T-helper 2 cell treated with Interferon-gamma antibody and Interleukin-4, amounts not matched to agents 100 ng/mL and 5 ng/mL, for 36 hours (primary cell): ENCODE data around the gene CR1L. TPM values are rescaled to one million over a fixed set of nuclear protein-coding genes. Genes with fewer than 3 reads are reported as not detected.
"Not testable (repeated sequence)": the region's sequence is repeated elsewhere in the genome, so short reads cannot be mapped to it uniquely, and the experiment has no call there.

ENCODE experiments used
- intact Hi-C: fragments of 100-400 bp; cut with micrococcal nuclease; formaldehyde crosslinking; loops from one replicate; pipeline ENCODE4 v1.15.1; 2023
- total RNA-seq: library from RNA; stranded (reverse); gene quantifications from 2 replicates; pipeline ENCODE4 v1.2.3, GENCODE V29; 2022

Gene CR1L
- total RNA-seq, 1 donor from 2014 or later: not detected

DNA sequence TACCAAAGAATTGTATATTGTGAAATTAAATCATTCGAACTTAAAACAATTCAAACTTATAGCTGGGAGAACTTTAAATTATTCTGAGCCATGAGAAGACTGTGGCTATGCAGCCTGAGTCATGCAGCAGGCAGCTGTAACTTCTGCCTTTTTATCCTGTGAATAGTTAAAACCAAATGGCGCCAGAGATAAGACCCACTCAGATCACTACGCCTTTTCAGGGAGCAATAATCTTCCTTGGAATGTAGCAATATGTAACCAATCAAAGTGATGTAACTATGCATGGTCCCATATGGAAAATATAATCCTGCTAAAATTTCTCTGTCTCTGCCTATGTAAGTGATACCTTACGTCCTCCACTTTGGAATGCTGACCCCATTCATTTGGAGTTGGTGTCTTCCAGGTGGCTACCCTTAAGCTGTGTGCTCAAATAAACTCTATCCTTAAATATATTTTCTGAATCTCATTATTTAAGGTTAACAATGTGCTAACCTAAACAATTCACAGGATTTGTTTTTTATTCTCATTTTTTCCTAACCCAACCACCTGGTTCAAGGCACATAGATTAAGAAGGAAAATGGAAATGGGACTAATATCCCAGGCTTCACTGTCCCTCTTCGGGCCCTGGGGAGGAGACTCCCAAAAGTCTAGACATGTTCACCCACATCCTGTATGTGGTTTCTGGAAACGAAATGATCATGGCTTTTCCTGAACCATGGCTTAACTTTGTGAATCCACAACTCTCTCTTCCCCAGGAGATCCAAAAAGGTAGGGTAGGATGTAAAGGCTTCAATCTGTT, 35.9 kb downstream of the CR1L start:
- intact Hi-C loops: not testable (repeated sequence)

DNA sequence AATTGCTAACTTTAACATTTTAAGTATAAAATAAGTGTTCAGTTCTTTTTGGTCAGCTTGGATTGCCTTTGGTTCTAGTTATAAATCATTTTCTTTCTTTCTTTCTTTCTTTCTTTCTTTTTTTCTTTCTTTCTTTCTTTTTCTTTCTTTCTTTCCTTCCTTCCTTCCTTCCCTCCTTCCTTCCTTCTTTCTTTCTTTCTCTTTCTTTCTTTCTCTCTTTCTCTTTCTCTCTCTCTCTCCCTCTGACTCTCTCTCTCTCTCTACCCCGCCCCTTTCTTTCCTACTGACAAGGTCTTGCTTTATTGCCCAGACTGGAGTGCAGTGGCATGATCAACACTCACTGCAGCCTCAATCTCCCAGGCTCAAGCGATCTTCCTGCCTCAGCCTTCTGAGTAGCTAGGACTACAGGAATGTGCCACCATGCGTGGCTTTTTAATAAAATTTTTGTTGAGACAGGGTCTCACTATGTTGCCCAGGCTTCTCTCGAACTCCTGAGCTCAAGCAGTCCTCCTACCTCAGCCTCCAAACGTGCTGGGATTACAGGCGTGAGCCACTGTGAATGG, 38.0 kb downstream of the CR1L start:
- intact Hi-C loops: not testable (repeated sequence)

DNA sequence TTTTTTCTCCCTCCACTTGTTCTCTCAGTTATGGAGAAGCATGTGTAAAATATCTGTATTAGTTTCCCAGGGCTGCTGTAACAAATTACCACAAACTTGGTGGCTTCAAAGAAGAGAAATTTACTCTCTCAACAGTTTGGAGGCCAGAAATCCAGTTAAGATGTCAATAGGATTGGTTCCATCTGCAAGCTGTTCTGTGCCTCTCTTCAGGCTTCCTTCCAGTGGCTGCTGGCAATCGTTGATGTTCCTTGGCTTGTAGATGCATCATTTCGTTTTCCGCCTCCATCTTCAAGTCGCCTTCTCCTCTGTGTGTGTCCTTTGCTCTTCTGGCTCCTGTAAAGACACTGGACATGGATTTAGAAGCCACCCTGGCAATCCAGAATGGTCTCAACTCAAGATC, 45.6 kb downstream of the CR1L start:
- intact Hi-C loops: not testable (repeated sequence)

DNA sequence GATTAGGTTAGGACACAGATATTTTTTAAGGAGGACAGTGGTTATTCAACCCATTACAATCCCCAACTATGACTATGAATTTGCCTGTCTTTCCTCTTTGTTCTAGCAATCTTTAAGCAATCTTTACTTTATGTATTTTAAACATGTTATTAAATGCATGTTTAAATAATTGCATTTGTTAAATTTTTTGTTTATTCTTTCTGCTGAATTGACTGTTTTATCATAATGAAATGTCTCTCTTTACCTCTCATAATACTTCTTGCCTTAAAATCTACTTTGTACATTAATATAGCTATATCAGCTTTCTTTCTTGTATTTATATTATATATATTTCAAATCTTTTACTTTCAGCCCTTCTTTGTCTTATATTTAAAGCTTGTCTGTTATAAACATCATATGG, 46.1 kb downstream of the CR1L start:
- intact Hi-C loops: no loop called here

DNA sequence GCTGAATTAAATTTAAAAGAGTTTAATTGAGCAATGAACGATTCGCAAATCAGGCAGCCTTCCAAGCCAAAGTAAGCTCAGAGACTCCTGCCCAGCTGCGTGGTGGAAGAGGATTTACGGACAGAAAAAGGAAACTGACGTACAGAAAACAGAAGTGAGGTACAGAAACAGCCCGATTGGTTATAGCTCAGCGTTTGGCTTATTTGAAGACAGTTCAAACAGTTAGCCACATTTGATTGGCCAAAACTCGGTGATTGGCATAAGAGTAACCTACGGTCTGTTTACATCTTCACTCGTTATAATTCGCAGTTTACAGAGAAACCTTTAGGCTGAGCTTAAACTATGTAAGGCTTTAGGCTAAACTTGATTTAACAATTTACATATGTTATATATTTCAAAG, 46.9 kb downstream of the CR1L start:
- intact Hi-C loops: no loop called here

DNA sequence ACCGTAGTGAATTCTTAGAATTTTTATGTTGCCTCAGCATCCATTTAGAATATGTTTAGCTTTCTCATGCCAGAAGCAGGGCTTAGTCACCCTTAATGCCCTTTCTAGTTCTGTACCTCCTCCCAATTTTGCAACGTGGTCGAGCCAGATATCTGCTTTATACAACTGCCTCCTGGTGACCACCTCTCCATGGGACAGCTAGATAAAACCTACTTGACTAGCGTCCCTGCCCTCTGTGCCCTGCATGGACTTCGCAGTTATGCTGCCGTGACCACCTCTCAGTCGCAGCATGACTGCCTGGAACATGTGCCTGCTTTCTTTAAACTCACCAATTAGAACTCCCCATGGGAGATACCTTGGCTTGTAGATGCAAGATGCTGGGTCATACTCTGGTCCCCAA, 47.4 kb downstream of the CR1L start:
- intact Hi-C loops: not testable (repeated sequence)

DNA sequence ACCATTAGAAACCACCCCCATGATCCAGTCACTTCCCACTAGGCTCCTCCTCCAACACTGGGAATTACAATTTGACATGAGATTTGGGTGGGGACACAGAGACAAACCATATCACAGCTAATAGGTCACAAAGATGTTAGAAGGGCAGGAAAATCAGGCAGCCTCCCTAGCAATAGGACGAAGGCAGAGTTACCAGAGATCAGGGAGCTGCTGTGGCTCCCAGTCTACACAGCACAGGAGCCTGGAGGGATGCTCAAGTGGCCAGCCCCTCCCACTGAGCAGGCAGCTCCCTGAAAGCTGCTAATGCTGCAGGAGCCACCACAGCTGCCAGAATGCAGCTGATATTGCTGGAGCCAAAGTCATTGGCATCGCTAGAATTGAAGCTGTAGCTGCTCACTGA, 51.0 kb downstream of the CR1L start:
- intact Hi-C loops: loop anchor here (5.0 kb wide), 1 partner anchor 101 kb away; no protein-coding TSS in a partner anchor

DNA sequence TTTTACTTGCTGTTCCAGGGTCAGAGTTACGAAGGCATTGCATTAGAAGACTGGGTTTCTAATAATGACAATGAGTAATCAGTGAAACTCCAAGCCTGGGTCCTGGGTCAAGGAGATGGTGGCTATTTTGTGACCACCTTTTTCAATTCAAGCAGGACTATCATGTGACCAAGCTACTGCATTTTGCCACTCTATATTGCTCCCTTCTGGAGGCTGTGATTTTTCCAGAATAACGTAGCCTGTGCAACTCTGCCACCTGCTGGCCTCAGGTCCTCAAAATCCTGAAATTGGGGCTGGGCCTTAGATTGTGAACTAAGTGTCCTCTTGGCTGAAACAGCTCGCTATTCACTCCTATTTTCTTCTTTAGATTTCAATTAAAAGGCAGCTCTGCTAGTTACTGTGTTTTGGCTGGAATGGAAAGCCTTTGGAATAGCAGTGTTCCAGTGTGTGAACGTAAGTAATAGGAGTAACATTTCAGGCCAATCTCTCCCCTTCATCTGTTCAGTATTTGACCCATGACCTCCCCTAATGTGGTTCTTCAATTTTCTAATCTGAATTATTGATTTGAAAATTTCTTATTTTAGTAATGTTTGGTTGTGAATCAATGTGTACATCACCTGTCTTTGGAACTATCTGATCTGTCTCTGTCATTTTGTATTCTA, 54.0 kb downstream of the CR1L start:
- intact Hi-C loops: loop anchor here (5.0 kb wide), 1 partner anchor 98 kb away; no protein-coding TSS in a partner anchor

DNA sequence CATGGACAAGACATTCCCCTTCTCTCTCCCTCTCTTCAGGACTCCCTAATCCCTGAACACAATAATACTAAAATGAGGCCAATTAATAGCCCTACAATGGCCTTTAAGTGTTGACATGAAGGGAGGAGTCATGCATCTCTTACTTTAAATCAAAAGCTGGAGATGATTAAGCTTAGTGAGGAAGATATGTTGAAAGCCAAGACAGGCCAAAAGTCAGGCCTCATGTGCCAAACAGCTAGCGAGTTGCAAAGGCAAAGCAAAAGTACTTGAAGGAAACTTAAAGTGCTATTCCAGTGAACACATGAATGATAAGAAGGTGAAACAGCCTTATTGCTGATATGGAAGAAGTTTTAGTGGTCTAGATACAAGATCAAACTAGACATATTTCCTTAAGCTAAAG, 57.4 kb downstream of the CR1L start:
- intact Hi-C loops: no loop called here

DNA sequence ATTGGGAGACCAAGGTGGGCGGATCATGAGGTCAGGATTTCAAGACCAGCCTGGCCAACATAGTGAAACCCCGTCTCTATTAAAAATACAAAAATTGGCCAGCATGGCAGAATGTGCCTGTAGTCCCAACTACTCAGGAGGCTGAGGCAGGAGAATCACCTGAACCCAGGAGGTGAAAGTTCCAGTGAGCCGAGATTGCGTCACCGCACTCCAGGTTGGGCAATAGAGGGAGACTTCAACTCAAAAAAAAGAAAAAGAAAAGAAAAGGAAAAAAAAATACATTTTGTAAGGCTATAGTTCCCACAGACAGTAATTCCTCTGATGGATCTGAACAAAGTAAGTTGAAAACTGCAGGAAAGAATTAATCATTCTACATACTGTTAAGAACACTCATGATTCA, 58.8 kb downstream of the CR1L start:
- intact Hi-C loops: no loop called here

DNA sequence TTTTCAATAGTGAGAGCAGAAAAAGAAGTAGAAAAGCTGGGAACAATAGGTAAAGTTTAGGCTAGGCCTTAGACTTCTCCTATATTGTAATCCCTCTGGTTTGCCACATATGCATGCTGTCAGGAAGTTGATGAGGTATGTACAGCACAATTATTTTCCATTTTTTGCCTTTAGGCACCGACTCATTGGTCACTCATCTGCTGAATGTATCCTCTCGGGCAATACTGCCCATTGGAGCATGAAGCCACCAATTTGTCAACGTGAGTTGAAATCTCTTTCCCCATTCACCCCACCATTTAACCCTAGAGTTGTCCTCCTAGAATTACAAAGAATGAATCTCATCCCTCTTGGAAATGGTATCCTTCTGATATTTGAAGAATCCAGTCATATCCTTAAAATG, 63.1 kb downstream of the CR1L start:
- intact Hi-C loops: not testable (repeated sequence)

DNA sequence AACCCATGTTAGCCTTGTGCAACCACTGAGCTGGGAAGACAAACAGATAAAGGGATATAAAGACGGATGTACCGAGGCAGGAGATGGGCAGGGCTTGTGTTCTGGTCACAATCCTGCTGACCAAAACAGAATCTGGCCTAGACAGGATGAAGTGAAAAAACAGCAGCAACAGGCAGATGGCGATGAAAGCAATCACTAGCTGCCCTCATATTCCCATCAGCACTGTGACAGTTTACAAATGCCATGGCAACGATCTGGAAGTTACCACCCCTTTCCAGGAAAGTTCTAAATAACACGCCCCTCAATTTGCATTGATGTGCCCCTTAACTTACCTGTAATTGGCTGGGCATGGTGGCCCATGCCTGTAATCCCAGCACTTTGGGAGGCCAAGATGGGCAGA, 66.4 kb downstream of the CR1L start:
- intact Hi-C loops: loop anchor here (1.0 to 10.0 kb wide), 2 partner anchors 86 to 254 kb away; no protein-coding TSS in a partner anchor

DNA sequence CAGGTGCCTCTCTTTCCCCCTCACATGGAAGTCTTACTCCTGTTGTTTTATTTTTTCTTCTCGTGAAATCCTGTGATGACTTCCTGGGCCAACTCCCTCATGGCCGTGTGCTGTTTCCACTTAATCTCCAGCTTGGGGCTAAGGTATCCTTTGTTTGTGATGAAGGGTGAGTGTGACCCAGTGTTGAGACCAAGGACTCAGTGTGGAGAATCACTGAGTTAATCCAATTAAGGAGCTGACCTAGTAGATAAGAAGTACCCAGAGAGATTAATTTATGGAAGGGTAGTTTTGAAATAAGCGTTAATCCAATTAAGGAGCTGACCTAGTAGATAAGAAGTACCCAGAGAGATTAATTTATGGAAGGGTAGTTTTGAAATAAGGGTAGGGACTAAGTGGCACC, 67.8 kb downstream of the CR1L start:
- intact Hi-C loops: loop anchor here (10.0 kb wide), 1 partner anchor 252 kb away; no protein-coding TSS in a partner anchor

DNA sequence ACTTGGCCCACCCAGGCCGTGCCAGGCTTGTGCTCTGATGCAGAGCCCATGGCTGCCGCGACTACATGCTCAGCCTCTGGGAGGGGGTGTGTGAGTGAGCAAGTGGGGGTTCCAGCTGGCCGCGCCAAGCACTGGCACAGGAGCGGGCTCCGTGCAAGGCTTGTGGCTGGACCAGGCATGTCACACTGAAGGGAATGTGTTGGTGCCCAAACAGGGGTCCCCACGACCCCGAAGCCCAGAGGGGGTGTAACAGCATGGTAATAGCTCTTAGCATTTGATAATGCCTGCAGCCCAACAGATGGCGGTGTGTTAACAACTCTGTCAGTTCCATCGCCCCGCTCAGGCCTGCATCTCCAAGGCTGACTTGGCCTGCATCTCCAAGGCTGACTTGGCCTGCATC, 68.6 kb downstream of the CR1L start:
- intact Hi-C loops: loop anchor here (10.0 kb wide), 1 partner anchor 251 kb away; no protein-coding TSS in a partner anchor

DNA sequence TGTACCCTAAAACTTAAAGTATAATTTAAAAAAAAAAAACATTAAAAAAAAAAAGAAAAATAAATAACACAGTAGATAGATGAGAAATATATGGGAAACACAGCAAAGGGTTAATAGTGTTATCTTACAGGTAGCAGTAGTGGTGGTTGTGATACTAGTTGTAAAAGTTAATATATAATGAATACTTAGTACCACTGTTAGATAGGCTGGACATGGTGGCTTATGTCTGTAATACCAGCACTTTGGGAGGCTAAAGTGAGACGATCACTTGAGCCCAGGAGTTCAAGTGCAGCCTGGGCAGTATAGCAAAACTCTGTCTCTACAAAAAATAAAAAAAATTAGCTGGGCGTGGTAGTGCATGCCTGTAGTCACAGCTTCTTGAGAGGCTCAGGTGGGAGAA, 74.3 kb downstream of the CR1L start:
- intact Hi-C loops: loop anchor here (10.0 kb wide), 1 partner anchor 246 kb away; no protein-coding TSS in a partner anchor

DNA sequence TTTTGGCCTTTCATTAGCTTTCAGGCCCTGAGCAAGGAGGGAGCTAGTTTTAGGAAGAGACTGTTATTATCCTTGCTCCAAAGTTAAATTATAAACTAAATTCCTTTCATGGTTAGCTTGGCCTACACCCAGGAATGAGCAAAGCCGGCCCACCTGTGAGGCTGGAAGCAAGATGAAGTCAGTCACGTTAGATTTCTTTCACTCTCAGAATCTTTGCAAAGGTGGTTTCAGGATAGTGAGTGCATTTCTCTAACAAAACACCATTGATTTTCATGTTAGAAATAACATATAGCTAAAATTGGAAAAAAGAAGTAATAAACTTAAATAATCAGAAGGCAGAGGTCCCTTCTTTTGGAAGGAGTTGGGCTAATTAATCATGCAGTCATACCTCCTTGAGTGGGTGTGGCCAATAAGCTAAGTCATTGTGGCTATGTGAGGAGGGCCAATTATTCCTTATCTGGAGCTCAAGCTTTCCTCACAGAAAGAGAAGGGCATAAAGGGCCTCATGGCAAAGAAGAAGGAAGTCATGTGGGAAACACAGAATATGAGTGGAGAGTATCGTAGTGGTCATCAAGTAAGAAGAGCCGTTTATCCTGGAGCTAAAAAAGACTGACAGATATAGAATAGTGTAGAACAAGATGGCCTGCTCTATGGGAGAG, 83.4 kb downstream of the CR1L start:
- intact Hi-C loops: not testable (repeated sequence)

DNA sequence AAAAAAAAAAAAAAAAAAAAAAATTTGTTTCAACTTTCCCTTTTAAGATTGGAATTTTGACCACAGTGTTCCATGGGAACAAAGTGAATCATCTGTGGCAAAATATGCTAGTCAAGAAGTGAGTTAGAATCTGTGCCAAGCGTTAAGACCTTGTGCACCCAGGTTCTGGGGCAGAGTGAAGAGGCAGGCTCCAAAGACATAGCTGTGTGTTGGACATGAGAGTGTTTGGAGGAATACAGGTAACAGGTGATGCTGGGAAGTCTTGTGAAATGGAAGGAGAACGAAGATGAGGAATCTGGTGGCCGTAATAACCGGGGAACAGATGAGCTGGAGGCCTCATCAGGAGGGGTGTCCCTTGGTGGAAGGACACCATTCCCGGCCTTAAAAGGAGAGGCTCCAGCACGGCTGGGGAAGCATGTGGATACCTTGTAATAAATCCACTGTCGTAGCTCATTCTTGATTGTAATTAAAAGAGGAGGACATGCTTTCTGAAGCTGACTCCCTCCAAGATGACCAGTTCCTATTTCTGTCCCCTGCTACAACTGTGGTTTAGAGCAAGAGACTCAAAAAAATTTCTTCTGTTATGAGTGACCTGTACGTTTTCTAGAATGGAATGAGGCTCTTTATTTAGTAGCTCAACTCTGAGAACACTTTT, 92.7 kb downstream of the CR1L start:
- intact Hi-C loops: not testable (repeated sequence)

DNA sequence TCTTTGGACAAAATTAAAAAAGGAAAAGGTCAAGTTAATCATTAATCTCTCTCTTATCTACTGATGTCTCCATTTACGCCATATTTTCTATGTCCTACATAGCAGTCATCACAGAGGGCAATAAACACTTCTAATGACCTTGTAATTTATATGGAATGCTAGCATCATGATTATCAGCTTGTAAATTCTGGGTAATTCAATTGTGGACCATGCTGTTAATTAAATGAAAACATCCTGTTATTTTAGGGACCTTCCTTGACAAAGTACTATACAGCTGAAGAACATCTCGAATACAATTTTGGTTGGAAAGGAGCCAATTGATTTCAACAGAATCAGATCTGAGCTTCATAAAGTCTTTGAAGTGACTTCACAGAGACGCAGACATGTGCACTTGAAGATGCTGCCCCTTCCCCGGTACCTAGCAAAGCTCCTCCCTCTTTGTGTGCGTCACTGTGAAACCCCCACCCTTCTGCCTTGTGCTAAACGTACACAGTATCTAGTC, 93.3 kb downstream of the CR1L start:
- intact Hi-C loops: not testable (repeated sequence)

DNA sequence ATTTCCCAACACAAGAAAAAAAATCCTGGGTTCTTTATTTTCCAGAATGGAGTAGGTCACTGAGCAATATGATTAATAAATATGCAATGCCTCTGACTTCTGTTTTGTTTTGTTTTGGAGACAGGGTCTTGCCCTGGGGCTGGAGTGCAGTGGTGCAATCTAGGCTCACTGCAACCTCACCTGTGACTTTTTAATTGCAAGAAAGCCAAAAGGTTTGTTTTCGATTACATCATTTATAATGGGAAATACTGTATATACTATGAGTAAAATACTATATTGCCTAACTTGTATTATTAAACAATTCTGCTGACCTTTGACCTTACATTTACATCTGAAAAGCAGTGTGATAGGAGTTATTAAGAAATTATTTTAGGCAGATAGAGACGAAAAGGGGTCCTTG, 95.3 kb downstream of the CR1L start:
- intact Hi-C loops: no loop called here

DNA sequence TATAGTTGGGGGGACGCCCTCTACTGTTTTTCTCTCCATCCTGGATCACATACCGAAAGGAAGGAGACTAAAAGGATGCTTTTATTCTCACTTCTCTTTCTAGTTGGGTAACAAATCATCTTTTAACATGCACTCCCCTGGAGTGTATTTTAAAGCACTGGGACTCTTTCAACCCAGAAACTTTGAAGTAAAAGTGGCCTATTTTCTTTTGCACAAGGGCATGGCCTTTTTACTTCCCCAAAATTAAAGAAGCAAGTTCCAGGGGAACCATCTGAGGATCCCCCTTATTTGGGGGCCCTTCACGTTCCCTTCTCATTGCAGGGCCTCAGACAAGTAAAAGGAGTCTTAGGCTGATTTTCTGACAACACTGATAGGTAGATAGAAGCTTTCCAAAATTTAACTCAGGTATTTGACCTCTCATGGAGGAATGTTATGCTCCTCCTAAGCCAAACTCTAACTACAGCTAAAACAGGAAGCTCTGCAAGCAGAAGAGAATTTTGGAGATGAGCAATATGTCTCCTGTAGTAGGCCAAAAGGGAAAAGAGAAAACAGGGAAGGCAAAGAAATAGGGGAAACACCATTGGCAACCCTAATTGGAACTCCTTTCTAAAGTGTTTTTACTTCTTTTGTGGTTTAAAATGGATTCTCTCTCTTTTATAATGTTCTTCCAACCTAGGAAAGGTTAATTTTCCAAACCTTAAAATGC, 98.1 kb downstream of the CR1L start:
- intact Hi-C loops: no loop called here
